HG03095 (cell line): Measurements from ENCODE around the gene FKTN.
A peak's percentile ranks its signal among the peaks of the same experiment; 100 is the strongest.

Experiments used
- ATAC-seq: cut with Tn5 transposase; IDR thresholded peaks from one replicate; pipeline ENCODE4 v1.9.1; 2021; ENCODE audit warnings: moderate library complexity; ENCODE audit not compliant: unreplicated experiment

FKTN gene

GRCh38 chr9:105625088-105625487, 67.2 kb downstream of the FKTN start:
- ATAC-seq: no peak

- ATAC-seq: no peak
Measured at GRCh38 chr9:105632807-105633206, 74.9 kb downstream of the FKTN start.

GRCh38 chr9:105633411-105633810, 75.5 kb downstream of the FKTN start:
- ATAC-seq: no peak

GRCh38 chr9:105636331-105636730, 78.4 kb downstream of the FKTN start:
- no peak for ATAC-seq

GRCh38 chr9:105637787-105638395, 80.0 kb downstream of the FKTN start:
- ATAC-seq: no peak

GRCh38 chr9:105639936-105640335, 82.0 kb downstream of the FKTN start:
- no peak for ATAC-seq

GRCh38 chr9:105643795-105644194, 85.9 kb downstream of the FKTN start:
- ATAC-seq: no peak

GRCh38 chr9:105646879-105647594, 89.1 kb downstream of the FKTN start:
- ATAC-seq: no peak

GRCh38 chr9:105647595-105648349, 89.8 kb downstream of the FKTN start:
- no peak for ATAC-seq

- ATAC-seq: no peak
Measured at GRCh38 chr9:105651806-105652205, 93.9 kb downstream of the FKTN start.

- ATAC-seq: peak; percentile 66
Measured at GRCh38 chr9:105656131-105656921, 98.4 kb downstream of the FKTN start.

- ATAC-seq: no peak
Measured at GRCh38 chr9:105658351-105658750, 100.4 kb downstream of the FKTN start.

GRCh38 chr9:105661011-105661410, 103.1 kb downstream of the FKTN start:
- ATAC-seq: no peak

GRCh38 chr9:105662184-105663104, 104.5 kb downstream of the FKTN start, which contains the start of gene TAL2:
Gene TAL2, plus strand, starts transcription at chr9:105662457. Its CDS starts 40 bp downstream, at chr9:105662497.
- peak; percentile 87 for ATAC-seq

GRCh38 chr9:105663914-105664313, 106.0 kb downstream of the FKTN start:
- no peak for ATAC-seq

GRCh38 chr9:105667867-105668266, 109.9 kb downstream of the FKTN start:
- ATAC-seq: no peak

- no peak for ATAC-seq
Measured at GRCh38 chr9:105670315-105670714, 112.4 kb downstream of the FKTN start.

- no peak for ATAC-seq
Measured at GRCh38 chr9:105670775-105671174, 112.8 kb downstream of the FKTN start.

GRCh38 chr9:105672711-105673234, 114.8 kb downstream of the FKTN start:
- no peak for ATAC-seq
